GM19455 (cell line): ENCODE results near the gene AGAP3.

Source experiments
- ATAC-seq: cut with Tn5 transposase; IDR thresholded peaks from one replicate; pipeline ENCODE4 v1.9.1; 2021; ENCODE audit not compliant: unreplicated experiment

AGAP3 gene

DNA sequence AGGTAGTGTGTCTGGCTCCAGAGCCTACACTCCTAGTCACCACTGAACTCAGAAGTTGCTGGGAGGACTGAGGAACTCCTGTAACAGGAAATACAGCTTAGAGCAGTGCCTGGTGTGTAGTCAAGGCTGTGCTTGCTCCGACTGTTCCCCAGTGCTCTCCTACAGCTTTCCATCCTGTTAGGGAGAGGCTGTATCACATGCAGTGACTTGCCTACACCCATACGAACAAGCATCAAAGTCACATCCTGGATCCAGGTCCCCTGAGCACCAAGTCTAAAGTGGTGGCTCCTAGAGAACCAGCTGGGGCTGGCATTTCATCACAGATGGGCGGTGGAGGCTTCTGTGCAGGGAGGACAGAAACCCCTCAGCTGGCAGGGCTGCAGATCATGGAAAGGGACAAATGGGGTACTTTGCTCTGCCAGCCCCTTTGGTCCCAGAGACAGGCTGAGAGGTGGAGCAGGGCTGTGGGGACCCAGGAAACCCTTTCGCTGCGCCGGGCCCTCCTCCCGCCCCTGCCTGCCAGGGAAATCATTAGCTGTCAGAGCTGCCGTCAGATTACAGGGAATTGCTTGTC is 93.1 kb downstream of the AGAP3 start:
- ATAC-seq: no peak

DNA sequence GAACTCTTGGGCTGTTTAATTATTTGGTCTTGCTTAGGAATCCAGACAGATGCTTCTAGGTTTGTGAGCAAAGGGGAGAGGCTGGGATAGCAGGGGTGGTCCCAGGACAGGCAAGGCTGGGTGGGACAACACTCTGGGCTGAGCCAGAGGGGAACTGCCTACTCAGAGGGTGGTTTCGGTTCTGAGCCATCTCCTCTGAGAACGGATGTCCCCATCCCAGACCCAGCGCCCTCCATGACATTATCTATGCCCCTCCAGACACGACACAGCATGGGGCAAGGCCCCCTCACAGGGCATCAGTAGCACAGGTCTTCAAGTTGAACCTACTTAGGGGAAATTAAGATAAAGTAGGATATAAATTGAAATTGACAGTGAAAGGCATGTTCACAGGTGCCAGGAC is 93.7 kb downstream of the AGAP3 start:
- ATAC-seq: no peak

- no peak for ATAC-seq
These were observed 94.7 kb downstream of the AGAP3 start for GRCh38 chr7:151181011-151181431.

GRCh38 chr7:151185762-151186639 is 99.7 kb downstream of the AGAP3 start:
- no peak for ATAC-seq

DNA sequence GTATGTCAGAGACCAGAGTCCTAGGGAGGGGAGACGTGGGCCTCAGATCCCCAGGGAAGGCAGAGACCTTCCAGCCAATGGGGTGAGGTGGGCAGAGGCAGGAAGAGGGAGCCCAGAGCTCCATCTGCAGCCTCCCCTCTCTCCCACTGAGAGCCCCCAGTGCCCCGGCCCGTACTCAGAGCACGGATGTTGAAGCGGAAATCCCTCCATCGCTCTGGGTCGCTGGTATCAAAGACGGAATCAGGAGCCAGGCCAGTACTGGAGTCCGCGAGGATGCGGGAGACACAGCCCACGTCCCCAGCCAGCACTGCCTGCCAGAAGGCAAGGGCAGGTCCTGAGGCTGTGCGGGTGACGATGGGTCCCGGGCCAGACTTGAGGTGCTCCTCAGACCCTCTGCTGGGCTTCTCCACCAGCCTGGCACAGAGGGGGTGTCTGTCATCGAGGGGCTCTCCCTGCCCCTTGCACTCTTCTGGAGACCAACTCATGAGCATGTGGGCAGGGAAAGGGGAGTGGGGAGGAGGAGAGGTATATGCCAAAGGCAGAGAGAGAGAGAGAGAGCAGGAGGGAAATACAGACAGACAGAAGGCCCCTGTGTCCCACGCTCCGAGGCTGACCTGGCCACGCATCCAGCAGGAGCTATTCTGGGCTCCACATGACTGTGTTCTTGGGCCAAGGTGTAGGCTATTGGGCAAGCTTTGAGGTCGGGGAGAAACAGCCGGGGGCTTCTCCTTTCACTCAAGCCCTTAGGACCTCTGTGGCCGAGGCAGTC is 100.5 kb downstream of the AGAP3 start, which contains the start of gene ASB10:
Gene ASB10, minus strand, starts transcription at position 611 of the 769 bp plus-strand sequence. Its CDS starts 120 bp downstream, at position 491.
- ATAC-seq: no peak

- ATAC-seq: no peak
These were observed 101.4 kb downstream of the AGAP3 start for GRCh38 chr7:151187409-151188251.

GRCh38 chr7:151188252-151188542 is 101.9 kb downstream of the AGAP3 start:
- no peak for ATAC-seq

GRCh38 chr7:151189038-151189437 is 102.8 kb downstream of the AGAP3 start:
- ATAC-seq: no peak

DNA sequence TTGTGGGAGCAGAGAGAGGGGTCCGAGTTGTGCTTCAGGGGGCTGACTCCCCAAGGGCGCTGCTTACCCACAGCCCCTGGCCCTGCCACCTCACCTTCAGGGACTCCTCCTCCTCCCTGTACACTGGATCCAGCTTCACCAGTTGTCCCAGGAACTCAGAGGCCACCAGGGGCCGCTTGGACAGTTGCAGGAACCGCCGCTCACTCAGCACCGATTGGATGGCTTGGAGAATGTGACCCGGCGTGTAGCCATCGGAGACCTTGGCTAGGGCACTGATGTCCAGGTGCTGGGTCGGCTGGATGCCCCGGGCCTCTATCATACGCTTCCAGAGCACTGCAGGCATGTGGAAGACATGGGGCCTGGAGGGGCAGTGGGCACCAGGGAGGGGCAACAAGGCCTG is 105.3 kb downstream of the AGAP3 start:
- ATAC-seq: no peak

GRCh38 chr7:151192002-151192539 is 105.8 kb downstream of the AGAP3 start:
- no peak for ATAC-seq

DNA sequence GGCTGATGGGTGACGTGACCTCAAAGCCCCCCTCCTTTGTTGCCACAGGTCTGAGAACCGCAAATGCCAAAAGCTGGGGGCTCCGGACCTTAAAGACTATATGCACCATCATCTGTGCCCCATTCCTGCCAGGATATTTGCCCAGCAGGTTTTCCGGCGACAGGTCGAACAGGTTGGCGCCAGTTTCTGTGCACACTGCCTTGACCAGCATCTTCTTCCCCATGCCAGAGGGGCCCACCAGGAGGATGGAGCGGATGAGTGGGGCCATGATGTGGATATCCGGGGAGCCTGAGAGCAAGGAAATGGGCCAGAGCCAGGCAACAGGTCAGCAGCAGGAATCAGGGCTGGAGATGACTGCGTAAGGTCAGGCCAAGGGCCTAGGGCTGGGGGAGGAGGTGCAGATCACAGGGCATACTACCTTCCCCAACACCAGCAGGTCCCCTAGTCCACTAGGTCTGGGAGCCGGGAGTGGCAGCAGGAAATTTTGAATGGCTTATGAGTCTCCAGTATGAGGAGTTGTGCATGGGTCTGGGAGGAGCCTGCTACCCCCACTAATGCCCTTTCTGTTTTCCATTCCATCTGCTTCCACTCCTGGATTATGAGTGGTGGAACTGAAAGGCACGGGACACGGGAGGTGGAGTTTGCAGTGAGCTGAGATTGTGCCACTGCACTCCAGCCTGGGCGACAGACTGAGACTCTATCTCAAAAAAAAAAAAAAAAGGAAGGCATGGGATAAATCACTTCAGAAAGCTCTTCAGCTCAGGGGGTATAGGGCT is 107.1 kb downstream of the AGAP3 start:
- ATAC-seq: no peak
